ENCODE results near the gene PIP5K1B.

PIP5K1B gene

DNA sequence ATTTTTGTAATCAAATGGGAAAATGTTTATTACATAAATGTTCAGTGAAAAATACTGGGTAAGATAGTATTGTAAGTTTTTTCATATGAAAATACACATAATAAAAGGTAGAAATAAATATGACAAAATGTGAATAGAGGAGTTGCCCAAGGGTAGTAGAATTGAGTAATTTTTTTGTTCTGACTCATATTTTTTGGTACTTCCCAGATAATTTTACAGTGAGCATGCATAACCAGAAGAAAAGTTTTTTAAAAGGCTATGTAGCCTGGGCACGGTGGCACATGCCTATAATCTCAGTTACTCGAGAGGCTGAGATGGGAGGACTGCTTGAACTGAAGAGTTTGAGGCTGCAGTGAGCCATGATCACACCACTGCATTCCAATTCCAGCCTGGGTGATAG lies 116.9 kb downstream of the PIP5K1B start:
- H3K4me3 ChIP-seq (ENCODE audit: low read length, poor library complexity, severe bottlenecking): no peak overlapping the region

DNA sequence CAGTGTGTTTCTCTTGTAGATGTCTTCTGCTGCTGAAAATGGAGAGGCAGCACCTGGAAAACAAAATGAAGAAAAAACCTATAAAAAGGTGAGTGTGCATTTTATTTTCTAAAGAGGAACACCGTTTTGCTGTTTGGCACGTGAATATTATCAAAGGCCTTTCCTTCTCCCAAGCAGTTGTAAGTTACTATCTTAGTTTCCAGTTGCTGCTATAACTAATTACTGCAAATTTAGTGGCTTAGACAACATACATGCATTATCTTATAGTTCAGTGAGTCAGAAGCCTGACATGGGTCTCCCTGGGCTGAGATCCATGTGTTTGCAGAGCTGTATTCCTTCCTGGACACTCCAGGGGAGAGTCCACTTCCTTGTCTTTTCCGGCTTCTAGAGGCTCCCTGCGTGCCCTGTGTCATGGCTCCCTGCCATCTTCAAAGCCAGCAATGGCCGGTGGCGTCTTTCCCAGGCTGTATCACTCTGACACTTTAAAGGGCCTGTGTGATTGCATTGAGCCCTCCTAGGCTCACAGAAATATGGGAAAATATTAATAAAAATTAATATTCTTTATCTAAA lies 117.6 kb downstream of the PIP5K1B start:
- Histone ChIP-seq H3K4me2 (ENCODE audit: low read depth, low read length, poor library complexity, severe bottlenecking) (no peak overlapping the region), H3K4me1 (ENCODE audit: insufficient read depth, low read length, poor library complexity, severe bottlenecking) (no peaks in the 10 kb centered on the region), H3K27me3 (ENCODE audit: insufficient read depth, low read length, poor library complexity, severe bottlenecking) (no peaks in the 10 kb centered on the region), H3K9ac (ENCODE audit: low read depth, low read length, poor library complexity, severe bottlenecking) (no peak overlapping the region), H4K20me1 (ENCODE audit: insufficient read depth, low read length, poor library complexity, severe bottlenecking) (no peaks in the 10 kb centered on the region), H3K36me3 (ENCODE audit: insufficient read depth, low read length) (no peaks in the 10 kb centered on the region), H3K9me3 (ENCODE audit: insufficient read depth, low read depth, low read length) (no peaks in the 10 kb centered on the region), H2AFZ (ENCODE audit: low read length) (no peak overlapping the region), H3K9me2 (replicated peaks; ENCODE audit: low read depth, low read length) (no peaks in the 10 kb centered on the region), H3K79me2 (ENCODE audit: insufficient read depth, low read length) (no peaks in the 10 kb centered on the region), H3K4me3 (ENCODE audit: low read length, poor library complexity, severe bottlenecking) (no peak overlapping the region), H3F3A (ENCODE audit: low read depth) (no peaks in the 10 kb centered on the region)
- no peak for TF ChIP-seq EZH2phosphoT487 (IDR thresholded peaks at IDR 0.05; ENCODE audit: borderline replicate concordance)
- TF ChIP-seq, protein P1, sequence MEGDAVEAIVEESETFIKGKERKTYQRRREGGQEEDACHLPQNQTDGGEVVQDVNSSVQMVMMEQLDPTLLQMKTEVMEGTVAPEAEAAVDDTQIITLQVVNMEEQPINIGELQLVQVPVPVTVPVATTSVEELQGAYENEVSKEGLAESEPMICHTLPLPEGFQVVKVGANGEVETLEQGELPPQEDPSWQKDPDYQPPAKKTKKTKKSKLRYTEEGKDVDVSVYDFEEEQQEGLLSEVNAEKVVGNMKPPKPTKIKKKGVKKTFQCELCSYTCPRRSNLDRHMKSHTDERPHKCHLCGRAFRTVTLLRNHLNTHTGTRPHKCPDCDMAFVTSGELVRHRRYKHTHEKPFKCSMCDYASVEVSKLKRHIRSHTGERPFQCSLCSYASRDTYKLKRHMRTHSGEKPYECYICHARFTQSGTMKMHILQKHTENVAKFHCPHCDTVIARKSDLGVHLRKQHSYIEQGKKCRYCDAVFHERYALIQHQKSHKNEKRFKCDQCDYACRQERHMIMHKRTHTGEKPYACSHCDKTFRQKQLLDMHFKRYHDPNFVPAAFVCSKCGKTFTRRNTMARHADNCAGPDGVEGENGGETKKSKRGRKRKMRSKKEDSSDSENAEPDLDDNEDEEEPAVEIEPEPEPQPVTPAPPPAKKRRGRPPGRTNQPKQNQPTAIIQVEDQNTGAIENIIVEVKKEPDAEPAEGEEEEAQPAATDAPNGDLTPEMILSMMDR (conservative IDR thresholded peaks at IDR 0.05; ENCODE audit: low read length): no peak

More for the DNA sequence above, 116.9 kb downstream of the PIP5K1B start:
- Histone ChIP-seq H3K9me2 (replicated peaks; ENCODE audit: low read depth, low read length) (no peaks in the 10 kb centered on the region), H3K79me2 (ENCODE audit: insufficient read depth, low read length) (no peaks in the 10 kb centered on the region), H3K9ac (ENCODE audit: low read depth, low read length, poor library complexity, severe bottlenecking) (no peak overlapping the region), H3K9me3 (ENCODE audit: insufficient read depth, low read depth, low read length) (no peaks in the 10 kb centered on the region), H3K27me3 (ENCODE audit: insufficient read depth, low read length, poor library complexity, severe bottlenecking) (no peaks in the 10 kb centered on the region), H3F3A (ENCODE audit: low read depth) (no peaks in the 10 kb centered on the region), H2AFZ (ENCODE audit: low read length) (no peak overlapping the region), H3K36me3 (ENCODE audit: insufficient read depth, low read length) (no peaks in the 10 kb centered on the region), H4K20me1 (ENCODE audit: insufficient read depth, low read length, poor library complexity, severe bottlenecking) (no peaks in the 10 kb centered on the region), H3K4me1 (ENCODE audit: insufficient read depth, low read length, poor library complexity, severe bottlenecking) (no peaks in the 10 kb centered on the region), H3K4me2 (ENCODE audit: low read depth, low read length, poor library complexity, severe bottlenecking) (no peak overlapping the region)
- TF ChIP-seq, protein P1 (conservative IDR thresholded peaks at IDR 0.05; ENCODE audit: low read length): no peak
- TF ChIP-seq EZH2phosphoT487 (IDR thresholded peaks at IDR 0.05; ENCODE audit: borderline replicate concordance): no peak

DNA sequence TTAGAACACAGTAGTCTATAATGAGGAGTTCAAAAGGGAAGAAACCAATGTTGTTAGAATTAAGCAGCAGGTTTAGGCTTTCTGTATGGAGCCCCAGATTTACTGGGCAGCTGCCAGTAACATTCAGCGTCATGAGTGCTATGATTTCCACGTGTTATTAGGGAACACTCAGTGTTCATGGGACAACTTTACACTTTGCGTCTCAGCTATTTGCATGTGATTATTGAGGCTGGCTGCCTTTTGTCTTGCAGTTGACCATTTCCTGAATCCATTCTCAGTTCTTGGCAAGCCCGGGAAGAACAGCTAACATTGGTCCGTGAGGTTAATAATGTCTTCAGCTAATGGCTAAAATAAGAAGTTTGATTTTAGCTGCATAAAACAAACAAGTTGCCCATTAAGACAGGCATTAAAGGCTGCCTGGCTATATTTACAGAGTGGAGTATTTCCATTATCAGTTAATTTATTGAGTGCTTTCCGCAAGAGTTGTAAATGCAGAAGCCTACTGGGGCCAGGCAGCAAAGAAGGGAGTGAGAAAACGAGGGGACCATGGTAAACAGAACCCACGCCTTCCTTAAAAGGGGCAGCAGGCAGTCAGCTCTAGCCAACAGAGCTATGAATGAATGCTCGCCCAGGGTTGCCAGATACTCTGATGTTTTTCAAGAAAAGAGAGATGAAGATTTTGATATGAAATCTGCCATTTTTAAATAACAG lies 120.9 kb downstream of the PIP5K1B start:
- Histone ChIP-seq H3F3A (ENCODE audit: low read depth) (no peaks in the 10 kb centered on the region), H3K9me2 (replicated peaks; ENCODE audit: low read depth, low read length) (no peaks in the 10 kb centered on the region), H3K4me3 (ENCODE audit: low read length, poor library complexity, severe bottlenecking) (no peak overlapping the region), H3K36me3 (ENCODE audit: insufficient read depth, low read length) (no peaks in the 10 kb centered on the region), H3K4me1 (ENCODE audit: insufficient read depth, low read length, poor library complexity, severe bottlenecking) (peaks cover 10% of the 10 kb centered on the region), H3K27me3 (ENCODE audit: insufficient read depth, low read length, poor library complexity, severe bottlenecking) (no peaks in the 10 kb centered on the region), H4K20me1 (ENCODE audit: insufficient read depth, low read length, poor library complexity, severe bottlenecking) (no peaks in the 10 kb centered on the region), H3K9ac (ENCODE audit: low read depth, low read length, poor library complexity, severe bottlenecking) (no peak overlapping the region), H2AFZ (ENCODE audit: low read length) (no peak overlapping the region), H3K9me3 (ENCODE audit: insufficient read depth, low read depth, low read length) (no peaks in the 10 kb centered on the region), H3K79me2 (ENCODE audit: insufficient read depth, low read length) (no peaks in the 10 kb centered on the region), H3K4me2 (ENCODE audit: low read depth, low read length, poor library complexity, severe bottlenecking) (no peak overlapping the region)
- TF ChIP-seq, protein P1 (conservative IDR thresholded peaks at IDR 0.05; ENCODE audit: low read length): no peak
- no peak for TF ChIP-seq EZH2phosphoT487 (IDR thresholded peaks at IDR 0.05; ENCODE audit: borderline replicate concordance)

All from Loucy (cell line).